GM12865 (cell line): ENCODE data around the gene MDK.
A peak's percentile ranks its signal among the peaks of the same experiment; 100 is the strongest.

Experiments used
- DNase-seq: peaks from one replicate; pipeline ENCODE4 v3.0.0; 2010; ENCODE audit warnings: low read depth
- H3K4me3 ChIP-seq: 2 replicates; pipeline ENCODE4 v1.5.1; 2011; ENCODE audit warnings: mild to moderate bottlenecking, low read depth, low read length, control low read depth
- CTCF ChIP-seq: IDR thresholded peaks from 2 replicates; pipeline ENCODE4 v1.5.1; 2011; ENCODE audit warnings: low read length, control low read depth, low read depth, inconsistent platforms; ENCODE audit not compliant: insufficient read depth; ENCODE audit errors: missing control alignments

Gene MDK

GRCh38 chr11:46387919-46388618, 6.6 kb downstream of the MDK start:
- no peak for TF ChIP-seq CTCF
- DNase-seq, result no peak
- no peak overlapping the region for H3K4me3 ChIP-seq

GRCh38 chr11:46388619-46389449, 7.4 kb downstream of the MDK start:
- TF ChIP-seq CTCF, result no peak
- no peak for DNase-seq
- H3K4me3 ChIP-seq, result no peak overlapping the region

GRCh38 chr11:46389450-46390330, 8.2 kb downstream of the MDK start:
- peak overlapping the region; percentile 42 for H3K4me3 ChIP-seq
- DNase-seq, result peak; percentile 73
- peak; percentile 90 for TF ChIP-seq CTCF

- DNase-seq, result no peak
- TF ChIP-seq CTCF, result no peak
- no peak overlapping the region for H3K4me3 ChIP-seq
These were observed 9.1 kb downstream of the MDK start for GRCh38 chr11:46390331-46391171.

GRCh38 chr11:46391186-46391577, 9.7 kb downstream of the MDK start:
- no peak for TF ChIP-seq CTCF
- no peak overlapping the region for H3K4me3 ChIP-seq
- no peak for DNase-seq

GRCh38 chr11:46391578-46392420, 10.3 kb downstream of the MDK start, which contains the start of gene CHRM4:
CHRM4 (minus strand) TSS chr11:46391776; CDS start chr11:46386557, 5,219 bp downstream.
- DNase-seq, result no peak
- TF ChIP-seq CTCF, result peak; percentile 9
- H3K4me3 ChIP-seq, result no peak within 1 kb of the TSS; the same call in 1 of the 2 replicates
